Measurements from ENCODE around the gene KCNG3.

DNA sequence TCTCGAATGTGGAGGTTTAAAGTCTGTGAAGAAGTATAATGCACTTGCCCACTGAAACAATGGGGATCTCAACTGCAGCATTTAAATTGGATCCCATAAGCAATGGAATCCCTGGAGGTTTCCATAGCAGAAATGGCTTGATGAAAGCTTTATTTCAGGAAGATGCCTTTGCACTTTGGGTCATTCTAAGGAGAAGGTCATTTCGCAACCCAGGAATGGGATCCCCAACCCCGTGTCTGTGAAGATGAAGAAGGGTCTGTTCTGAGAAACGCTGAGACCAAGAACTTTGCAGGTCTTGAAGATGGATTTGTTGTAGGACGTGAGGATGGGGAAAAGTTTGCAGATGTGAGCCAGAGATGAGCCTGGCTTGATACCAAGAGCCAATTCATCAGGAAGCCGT lies 1.8 kb upstream of the KCNG3 start:
- TF ChIP-seq, protein P1, sequence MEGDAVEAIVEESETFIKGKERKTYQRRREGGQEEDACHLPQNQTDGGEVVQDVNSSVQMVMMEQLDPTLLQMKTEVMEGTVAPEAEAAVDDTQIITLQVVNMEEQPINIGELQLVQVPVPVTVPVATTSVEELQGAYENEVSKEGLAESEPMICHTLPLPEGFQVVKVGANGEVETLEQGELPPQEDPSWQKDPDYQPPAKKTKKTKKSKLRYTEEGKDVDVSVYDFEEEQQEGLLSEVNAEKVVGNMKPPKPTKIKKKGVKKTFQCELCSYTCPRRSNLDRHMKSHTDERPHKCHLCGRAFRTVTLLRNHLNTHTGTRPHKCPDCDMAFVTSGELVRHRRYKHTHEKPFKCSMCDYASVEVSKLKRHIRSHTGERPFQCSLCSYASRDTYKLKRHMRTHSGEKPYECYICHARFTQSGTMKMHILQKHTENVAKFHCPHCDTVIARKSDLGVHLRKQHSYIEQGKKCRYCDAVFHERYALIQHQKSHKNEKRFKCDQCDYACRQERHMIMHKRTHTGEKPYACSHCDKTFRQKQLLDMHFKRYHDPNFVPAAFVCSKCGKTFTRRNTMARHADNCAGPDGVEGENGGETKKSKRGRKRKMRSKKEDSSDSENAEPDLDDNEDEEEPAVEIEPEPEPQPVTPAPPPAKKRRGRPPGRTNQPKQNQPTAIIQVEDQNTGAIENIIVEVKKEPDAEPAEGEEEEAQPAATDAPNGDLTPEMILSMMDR (IDR thresholded peaks at IDR 0.05) = no peak
- TF ChIP-seq POLR2A (IDR thresholded peaks at IDR 0.05) (no peak), EP300 (IDR thresholded peaks at IDR 0.05) (no peak)
